Measurements from ENCODE around the gene MYADML2.

DNA sequence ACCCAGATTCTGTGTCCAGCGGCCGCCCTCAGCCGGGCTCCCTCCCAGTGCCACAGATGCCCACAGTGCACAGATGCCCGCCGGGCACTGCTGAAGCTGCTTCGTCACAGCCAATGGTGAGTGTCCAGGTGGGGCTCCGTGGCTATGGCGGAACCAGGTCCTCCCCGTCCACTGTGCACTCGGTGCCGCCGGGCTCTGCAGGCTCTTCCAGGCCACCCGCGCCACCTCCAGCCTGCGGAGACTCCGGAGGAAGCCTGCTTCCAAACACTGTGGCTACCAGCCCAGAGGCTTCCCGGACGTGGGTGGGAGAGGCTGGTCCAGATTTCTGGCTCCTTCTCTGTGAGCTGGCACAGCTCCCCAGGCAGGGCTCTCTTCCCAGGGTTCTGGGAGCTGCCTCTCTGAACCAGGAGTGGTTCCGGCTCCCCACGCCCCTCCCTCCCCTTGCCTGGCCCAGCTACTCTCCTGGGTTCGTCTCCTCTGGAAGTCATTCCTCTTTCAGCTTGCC lies 7.1 kb downstream of the MYADML2 start:
- TF ChIP-seq, protein P1, sequence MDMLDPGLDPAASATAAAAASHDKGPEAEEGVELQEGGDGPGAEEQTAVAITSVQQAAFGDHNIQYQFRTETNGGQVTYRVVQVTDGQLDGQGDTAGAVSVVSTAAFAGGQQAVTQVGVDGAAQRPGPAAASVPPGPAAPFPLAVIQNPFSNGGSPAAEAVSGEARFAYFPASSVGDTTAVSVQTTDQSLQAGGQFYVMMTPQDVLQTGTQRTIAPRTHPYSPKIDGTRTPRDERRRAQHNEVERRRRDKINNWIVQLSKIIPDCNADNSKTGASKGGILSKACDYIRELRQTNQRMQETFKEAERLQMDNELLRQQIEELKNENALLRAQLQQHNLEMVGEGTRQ (CRISPR knock-in tag; IDR thresholded peaks at IDR 0.05) = no peak
- TF ChIP-seq ELF4 (CRISPR knock-in tag; IDR thresholded peaks at IDR 0.05; ENCODE audit: low read depth) = no peak
- TF ChIP-seq, protein P2, sequence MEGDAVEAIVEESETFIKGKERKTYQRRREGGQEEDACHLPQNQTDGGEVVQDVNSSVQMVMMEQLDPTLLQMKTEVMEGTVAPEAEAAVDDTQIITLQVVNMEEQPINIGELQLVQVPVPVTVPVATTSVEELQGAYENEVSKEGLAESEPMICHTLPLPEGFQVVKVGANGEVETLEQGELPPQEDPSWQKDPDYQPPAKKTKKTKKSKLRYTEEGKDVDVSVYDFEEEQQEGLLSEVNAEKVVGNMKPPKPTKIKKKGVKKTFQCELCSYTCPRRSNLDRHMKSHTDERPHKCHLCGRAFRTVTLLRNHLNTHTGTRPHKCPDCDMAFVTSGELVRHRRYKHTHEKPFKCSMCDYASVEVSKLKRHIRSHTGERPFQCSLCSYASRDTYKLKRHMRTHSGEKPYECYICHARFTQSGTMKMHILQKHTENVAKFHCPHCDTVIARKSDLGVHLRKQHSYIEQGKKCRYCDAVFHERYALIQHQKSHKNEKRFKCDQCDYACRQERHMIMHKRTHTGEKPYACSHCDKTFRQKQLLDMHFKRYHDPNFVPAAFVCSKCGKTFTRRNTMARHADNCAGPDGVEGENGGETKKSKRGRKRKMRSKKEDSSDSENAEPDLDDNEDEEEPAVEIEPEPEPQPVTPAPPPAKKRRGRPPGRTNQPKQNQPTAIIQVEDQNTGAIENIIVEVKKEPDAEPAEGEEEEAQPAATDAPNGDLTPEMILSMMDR (IDR thresholded peaks at IDR 0.05) = no peak
- no peak for TF ChIP-seq ZNF232 (CRISPR knock-in tag; IDR thresholded peaks at IDR 0.05)
